GM12878 (cell line): ENCODE results near the gene DNAJC5. TPM values are rescaled to one million over a fixed set of nuclear protein-coding genes. Genes with fewer than 3 reads are reported as not detected.

Source experiments
- BCL11A ChIP-seq: IDR thresholded peaks from 2 replicates; pipeline ENCODE4 v1.6.1; 2011; ENCODE audit warnings: low read depth, low read length
- BRCA1 ChIP-seq: IDR thresholded peaks from 2 replicates; pipeline ENCODE4 v1.6.1; 2011; ENCODE audit warnings: low read depth, low read length, improper control_type of control experiment
- CBX3 ChIP-seq: fragments of 200-600 bp; sonication (generic); IDR thresholded peaks from 2 replicates; pipeline ENCODE4 v1.6.1; 2016; ENCODE audit warnings: low read depth, borderline replicate concordance
- CBX5 ChIP-seq: sonication (generic); IDR thresholded peaks from 2 replicates; pipeline ENCODE4 v1.6.1; 2016; ENCODE audit warnings: low read depth, moderate library complexity, mild to moderate bottlenecking, inconsistent platforms
- CREB1 ChIP-seq: IDR thresholded peaks from 2 replicates; pipeline ENCODE4 v1.6.1; 2012; ENCODE audit warnings: low read depth, mild to moderate bottlenecking, inconsistent platforms
- EED ChIP-seq: sonication (generic); IDR thresholded peaks from 2 replicates; pipeline ENCODE4 v1.6.1; 2016; ENCODE audit warnings: antibody characterized with exemption, low read depth
- FOXM1 ChIP-seq: IDR thresholded peaks from 2 replicates; pipeline ENCODE4 v1.6.1; 2012; ENCODE audit warnings: low read depth, mild to moderate bottlenecking, inconsistent platforms, low read length, moderate library complexity
- GABPA ChIP-seq: IDR thresholded peaks from 2 replicates; pipeline ENCODE4 v1.6.1; 2014; ENCODE audit warnings: antibody characterized with exemption, low read depth, mild to moderate bottlenecking, inconsistent platforms
- IKZF1 ChIP-seq: fragments of 450-650 bp; conservative IDR thresholded peaks from 2 replicates; pipeline ENCODE4 v1.6.1; 2017; ENCODE audit warnings: antibody characterized with exemption, mild to moderate bottlenecking
- JUND ChIP-seq: IDR thresholded peaks from 2 replicates; pipeline ENCODE4 v1.6.1; 2012; ENCODE audit warnings: low read depth, mild to moderate bottlenecking, low read length, improper control_type of control experiment, moderate library complexity
- MTA2 ChIP-seq: fragments of 450-650 bp; IDR thresholded peaks from 2 replicates; pipeline ENCODE4 v1.6.1; 2016; ENCODE audit warnings: low read depth, mild to moderate bottlenecking, moderate library complexity
- NRF1 ChIP-seq: conservative IDR thresholded peaks from 2 replicates; pipeline ENCODE4 v1.6.1; 2011; ENCODE audit warnings: mild to moderate bottlenecking, low read depth, low read length, improper control_type of control experiment
- RAD21 ChIP-seq: IDR thresholded peaks from 2 replicates; pipeline ENCODE4 v1.6.1; 2011; ENCODE audit warnings: mild to moderate bottlenecking, low read depth, low read length, moderate library complexity; ENCODE audit not compliant: insufficient read depth
- RFX5 ChIP-seq: IDR thresholded peaks from 2 replicates; pipeline ENCODE4 v1.6.1; 2011; ENCODE audit warnings: low read depth, low read length, improper control_type of control experiment
- RUNX3 ChIP-seq: IDR thresholded peaks from 2 replicates; pipeline ENCODE4 v1.6.1; 2012; ENCODE audit warnings: low read length, inconsistent platforms
- SP1 ChIP-seq: IDR thresholded peaks from one replicate; pipeline ENCODE4 v1.6.1; 2011; ENCODE audit warnings: low read depth, low read length
- SUZ12 ChIP-seq: fragments of 200-600 bp; sonication (generic); IDR thresholded peaks from one replicate; pipeline ENCODE4 v1.6.1; 2018; ENCODE audit warnings: antibody characterized with exemption, mild to moderate bottlenecking; ENCODE audit not compliant: unreplicated experiment
- TBL1XR1 ChIP-seq: IDR thresholded peaks from 2 replicates; pipeline ENCODE4 v1.6.1; 2012; ENCODE audit warnings: low read depth, low read length, improper control_type of control experiment
- polyA plus RNA-seq, 11 experiments: library from polyadenylated mRNA; depleted of rRNA in 4 of 11; unstranded in 6 of 11; stranded (reverse) in 5 of 11; fragments of >200 nt; fragmentation: Nextera tagmentation in 4 of 11; fragmentation: Illumina TruSeq in 1 of 11; extraction: Ambion mirVana in 4 of 11; extraction: Trizol in 1 of 11; gene quantifications; 1 replicate in 1 of 11; 2 replicates in 10 of 11; pipeline versions ENCODE4 v1.2.1 to v1.2.3, GENCODE V29; 2011 to 2016; ENCODE audit warnings: inconsistent platforms in 2 of 11, missing spikeins in 2 of 11, low read depth in 1 of 11
- total RNA-seq, 4 experiments: library from RNA; depleted of rRNA in 3 of 4; stranded (reverse); fragments of >200 nt in 3 of 4; fragmentation: Illumina TruSeq in 1 of 4; extraction: Trizol in 1 of 4; gene quantifications; 2 replicates each; pipeline versions ENCODE4 v1.2.1 to v1.2.3, GENCODE V29; 2013 to 2021
- TF ChIP-seq, protein P1 (sequence below): fragments of 450-650 bp; conservative IDR thresholded peaks from 2 replicates; pipeline ENCODE4 v1.6.1; 2017; ENCODE audit warnings: mild to moderate bottlenecking, moderate library complexity
- TF ChIP-seq, protein P2 (sequence below): IDR thresholded peaks from 2 replicates; pipeline ENCODE4 v1.6.1; 2011; ENCODE audit warnings: mild to moderate bottlenecking, low read depth, low read length, moderate library complexity; ENCODE audit not compliant: insufficient replicate concordance
- TF ChIP-seq, protein P3 (sequence below): fragments of 450-650 bp; IDR thresholded peaks from 2 replicates; pipeline ENCODE4 v1.6.1; 2017; ENCODE audit warnings: low read depth, mild to moderate bottlenecking, moderate library complexity
- TF ChIP-seq, protein P4 (sequence below): fragments of 450-650 bp; IDR thresholded peaks from 2 replicates; pipeline ENCODE4 v1.6.1; 2014; ENCODE audit warnings: mild to moderate bottlenecking
- TF ChIP-seq, protein P5 (sequence below): fragments of 450-650 bp; IDR thresholded peaks from 2 replicates; pipeline ENCODE4 v1.6.1; 2017; ENCODE audit warnings: antibody characterized with exemption, mild to moderate bottlenecking, moderate library complexity

Gene DNAJC5
- total and polyA plus RNA-seq, 10 of the 15 experiments (the other 5 are each of a cell fraction or from before 2014, with no cell fraction given), result 0.69 to 36.8 (median 17.0) TPM

DNA sequence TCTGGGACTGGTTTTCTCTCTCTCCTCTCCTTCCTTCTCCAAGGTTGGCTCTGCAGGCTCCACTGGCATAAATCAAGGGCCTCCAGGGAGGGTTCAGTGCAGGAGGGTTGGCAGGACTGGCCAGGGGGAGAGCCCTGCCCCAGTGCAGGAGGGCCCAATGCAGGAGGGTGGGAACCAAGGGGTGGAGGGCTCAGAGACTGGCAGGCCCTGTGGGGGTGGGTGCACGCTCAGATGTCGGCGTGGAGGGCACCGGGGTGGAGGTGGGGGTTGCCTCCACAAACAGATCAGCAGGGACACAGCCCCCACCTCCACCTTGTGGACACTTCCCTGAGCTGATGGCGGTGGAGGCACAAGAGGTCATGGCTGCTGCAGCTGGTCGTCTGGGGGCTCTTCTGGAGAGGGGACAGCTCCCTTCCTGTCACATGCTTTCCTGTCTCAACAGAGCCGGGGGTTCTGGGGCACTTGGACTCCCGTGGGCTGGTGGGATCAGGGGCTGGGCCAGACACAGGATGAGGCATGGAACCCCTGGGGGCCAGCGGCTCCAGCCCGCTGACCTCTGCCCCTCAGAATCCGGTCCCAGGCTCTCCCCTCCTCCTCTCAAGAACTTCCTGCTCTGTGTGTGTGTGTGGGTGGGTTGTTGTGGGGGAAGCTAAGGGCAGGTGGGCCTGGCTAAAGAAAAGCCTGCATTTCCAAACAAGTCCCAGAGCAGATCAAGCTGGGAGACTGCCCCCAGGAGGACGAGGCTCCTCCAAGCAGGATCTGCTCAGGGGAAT is 36.3 kb upstream of the DNAJC5 start (continued):
- TF ChIP-seq NRF1, result no peak
- no peak for TF ChIP-seq CBX5
- TF ChIP-seq TBL1XR1, result no peak
- no peak for TF ChIP-seq JUND
- no peak for TF ChIP-seq RFX5
- TF ChIP-seq EED, result no peak
- TF ChIP-seq, protein P1, sequence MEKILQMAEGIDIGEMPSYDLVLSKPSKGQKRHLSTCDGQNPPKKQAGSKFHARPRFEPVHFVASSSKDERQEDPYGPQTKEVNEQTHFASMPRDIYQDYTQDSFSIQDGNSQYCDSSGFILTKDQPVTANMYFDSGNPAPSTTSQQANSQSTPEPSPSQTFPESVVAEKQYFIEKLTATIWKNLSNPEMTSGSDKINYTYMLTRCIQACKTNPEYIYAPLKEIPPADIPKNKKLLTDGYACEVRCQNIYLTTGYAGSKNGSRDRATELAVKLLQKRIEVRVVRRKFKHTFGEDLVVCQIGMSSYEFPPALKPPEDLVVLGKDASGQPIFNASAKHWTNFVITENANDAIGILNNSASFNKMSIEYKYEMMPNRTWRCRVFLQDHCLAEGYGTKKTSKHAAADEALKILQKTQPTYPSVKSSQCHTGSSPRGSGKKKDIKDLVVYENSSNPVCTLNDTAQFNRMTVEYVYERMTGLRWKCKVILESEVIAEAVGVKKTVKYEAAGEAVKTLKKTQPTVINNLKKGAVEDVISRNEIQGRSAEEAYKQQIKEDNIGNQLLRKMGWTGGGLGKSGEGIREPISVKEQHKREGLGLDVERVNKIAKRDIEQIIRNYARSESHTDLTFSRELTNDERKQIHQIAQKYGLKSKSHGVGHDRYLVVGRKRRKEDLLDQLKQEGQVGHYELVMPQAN, result no peak
- TF ChIP-seq GABPA, result no peak
- peak; percentile 29; the same call in 1 of the 2 replicates for TF ChIP-seq MTA2
- TF ChIP-seq, protein P2, sequence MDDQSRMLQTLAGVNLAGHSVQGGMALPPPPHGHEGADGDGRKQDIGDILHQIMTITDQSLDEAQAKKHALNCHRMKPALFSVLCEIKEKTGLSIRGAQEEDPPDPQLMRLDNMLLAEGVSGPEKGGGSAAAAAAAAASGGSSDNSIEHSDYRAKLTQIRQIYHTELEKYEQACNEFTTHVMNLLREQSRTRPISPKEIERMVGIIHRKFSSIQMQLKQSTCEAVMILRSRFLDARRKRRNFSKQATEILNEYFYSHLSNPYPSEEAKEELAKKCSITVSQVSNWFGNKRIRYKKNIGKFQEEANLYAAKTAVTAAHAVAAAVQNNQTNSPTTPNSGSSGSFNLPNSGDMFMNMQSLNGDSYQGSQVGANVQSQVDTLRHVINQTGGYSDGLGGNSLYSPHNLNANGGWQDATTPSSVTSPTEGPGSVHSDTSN, result no peak
- no peak for TF ChIP-seq CREB1
- TF ChIP-seq RAD21, result no peak
- TF ChIP-seq, protein P3, sequence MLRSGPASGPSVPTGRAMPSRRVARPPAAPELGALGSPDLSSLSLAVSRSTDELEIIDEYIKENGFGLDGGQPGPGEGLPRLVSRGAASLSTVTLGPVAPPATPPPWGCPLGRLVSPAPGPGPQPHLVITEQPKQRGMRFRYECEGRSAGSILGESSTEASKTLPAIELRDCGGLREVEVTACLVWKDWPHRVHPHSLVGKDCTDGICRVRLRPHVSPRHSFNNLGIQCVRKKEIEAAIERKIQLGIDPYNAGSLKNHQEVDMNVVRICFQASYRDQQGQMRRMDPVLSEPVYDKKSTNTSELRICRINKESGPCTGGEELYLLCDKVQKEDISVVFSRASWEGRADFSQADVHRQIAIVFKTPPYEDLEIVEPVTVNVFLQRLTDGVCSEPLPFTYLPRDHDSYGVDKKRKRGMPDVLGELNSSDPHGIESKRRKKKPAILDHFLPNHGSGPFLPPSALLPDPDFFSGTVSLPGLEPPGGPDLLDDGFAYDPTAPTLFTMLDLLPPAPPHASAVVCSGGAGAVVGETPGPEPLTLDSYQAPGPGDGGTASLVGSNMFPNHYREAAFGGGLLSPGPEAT, result no peak
- TF ChIP-seq IKZF1, result peak; percentile 59
- TF ChIP-seq SP1, result no peak
- no peak for TF ChIP-seq BRCA1
- TF ChIP-seq, protein P4, sequence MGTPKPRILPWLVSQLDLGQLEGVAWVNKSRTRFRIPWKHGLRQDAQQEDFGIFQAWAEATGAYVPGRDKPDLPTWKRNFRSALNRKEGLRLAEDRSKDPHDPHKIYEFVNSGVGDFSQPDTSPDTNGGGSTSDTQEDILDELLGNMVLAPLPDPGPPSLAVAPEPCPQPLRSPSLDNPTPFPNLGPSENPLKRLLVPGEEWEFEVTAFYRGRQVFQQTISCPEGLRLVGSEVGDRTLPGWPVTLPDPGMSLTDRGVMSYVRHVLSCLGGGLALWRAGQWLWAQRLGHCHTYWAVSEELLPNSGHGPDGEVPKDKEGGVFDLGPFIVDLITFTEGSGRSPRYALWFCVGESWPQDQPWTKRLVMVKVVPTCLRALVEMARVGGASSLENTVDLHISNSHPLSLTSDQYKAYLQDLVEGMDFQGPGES, result no peak
- no peak for TF ChIP-seq FOXM1
- TF ChIP-seq BCL11A, result no peak
- no peak for TF ChIP-seq CBX3
- no peak for TF ChIP-seq RUNX3
- TF ChIP-seq, protein P5, sequence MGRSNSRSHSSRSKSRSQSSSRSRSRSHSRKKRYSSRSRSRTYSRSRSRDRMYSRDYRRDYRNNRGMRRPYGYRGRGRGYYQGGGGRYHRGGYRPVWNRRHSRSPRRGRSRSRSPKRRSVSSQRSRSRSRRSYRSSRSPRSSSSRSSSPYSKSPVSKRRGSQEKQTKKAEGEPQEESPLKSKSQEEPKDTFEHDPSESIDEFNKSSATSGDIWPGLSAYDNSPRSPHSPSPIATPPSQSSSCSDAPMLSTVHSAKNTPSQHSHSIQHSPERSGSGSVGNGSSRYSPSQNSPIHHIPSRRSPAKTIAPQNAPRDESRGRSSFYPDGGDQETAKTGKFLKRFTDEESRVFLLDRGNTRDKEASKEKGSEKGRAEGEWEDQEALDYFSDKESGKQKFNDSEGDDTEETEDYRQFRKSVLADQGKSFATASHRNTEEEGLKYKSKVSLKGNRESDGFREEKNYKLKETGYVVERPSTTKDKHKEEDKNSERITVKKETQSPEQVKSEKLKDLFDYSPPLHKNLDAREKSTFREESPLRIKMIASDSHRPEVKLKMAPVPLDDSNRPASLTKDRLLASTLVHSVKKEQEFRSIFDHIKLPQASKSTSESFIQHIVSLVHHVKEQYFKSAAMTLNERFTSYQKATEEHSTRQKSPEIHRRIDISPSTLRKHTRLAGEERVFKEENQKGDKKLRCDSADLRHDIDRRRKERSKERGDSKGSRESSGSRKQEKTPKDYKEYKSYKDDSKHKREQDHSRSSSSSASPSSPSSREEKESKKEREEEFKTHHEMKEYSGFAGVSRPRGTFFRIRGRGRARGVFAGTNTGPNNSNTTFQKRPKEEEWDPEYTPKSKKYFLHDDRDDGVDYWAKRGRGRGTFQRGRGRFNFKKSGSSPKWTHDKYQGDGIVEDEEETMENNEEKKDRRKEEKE, result no peak
- no peak for TF ChIP-seq SUZ12
